WTC11 (cell line): ENCODE results near the gene MCF2L2. TPM values are rescaled to one million over a fixed set of nuclear protein-coding genes. Genes with fewer than 3 reads are reported as not detected.
"Not testable (repeated sequence)": the region's sequence is repeated elsewhere in the genome, so short reads cannot be mapped to it uniquely, and the experiment has no call there.

Experiments used
- ATAC-seq: fragments of 200-7000 bp; cut with Tn5 transposase; 2 replicates; pipeline ENCODE4 v1.10.0; 2021; ENCODE audit warnings: mild to moderate bottlenecking, moderate library complexity
- CTCF ChIA-PET: fragments of 300-600 bp; sonication (Branson Sonifier 250); formaldehyde crosslinking; loops from one replicate; lab custom pipeline; 2021; ENCODE audit warnings: antibody characterized with exemption; lab: Charles Lee
- POLR2A ChIA-PET: fragments of 350-600 bp; sonication (Branson Sonifier 250); formaldehyde crosslinking; loops from one replicate; lab custom pipeline; 2021; ENCODE audit warnings: antibody characterized with exemption; lab: Charles Lee
- DNase-seq: peaks from one replicate; pipeline ENCODE4 v3.0.0; 2021; ENCODE audit warnings: low spot score
- H3K27ac Mint-ChIP-seq: 2 replicates; pipeline ENCODE4 v1.8.0; 2021; ENCODE audit warnings: mixed read lengths
- H3K27me3 Mint-ChIP-seq: 2 replicates; pipeline ENCODE4 v1.8.0; 2021; ENCODE audit warnings: low read depth, mild to moderate bottlenecking, moderate library complexity, mixed read lengths
- H3K36me3 Mint-ChIP-seq: 2 replicates; pipeline ENCODE4 v1.8.0; 2021; ENCODE audit warnings: mixed read lengths
- H3K4me1 Mint-ChIP-seq: 2 replicates; pipeline ENCODE4 v1.8.0; 2022; ENCODE audit warnings: mixed read lengths
- H3K4me3 Mint-ChIP-seq: 2 replicates; pipeline ENCODE4 v1.8.0; 2021; ENCODE audit warnings: mild to moderate bottlenecking, moderate library complexity, mixed read lengths
- H3K9me3 Mint-ChIP-seq: 2 replicates; pipeline ENCODE4 v1.8.0; 2021; ENCODE audit warnings: mixed read lengths
- CBFB ChIP-seq: sonication (generic); formaldehyde crosslinking; IDR thresholded peaks from 2 replicates; pipeline ENCODE4 v1.8.1; 2022; ENCODE audit warnings: mild to moderate bottlenecking, low read depth, missing genetic modification reagents
- ELF4 ChIP-seq: sonication (generic); formaldehyde crosslinking; IDR thresholded peaks from 2 replicates; pipeline ENCODE4 v1.8.1; 2022; ENCODE audit warnings: low read depth, mild to moderate bottlenecking, moderate library complexity, missing genetic modification reagents
- EMX1 ChIP-seq: fragments of 250-450 bp; sonication (Bioruptor Pico); IDR thresholded peaks from 2 replicates; pipeline ENCODE4 v1.8.0; 2021; ENCODE audit warnings: mild to moderate bottlenecking
- ETV6 ChIP-seq: sonication (generic); formaldehyde crosslinking; IDR thresholded peaks from 2 replicates; pipeline ENCODE4 v1.8.1; 2022; ENCODE audit warnings: mild to moderate bottlenecking, missing genetic modification reagents
- FOXK1 ChIP-seq: sonication (generic); formaldehyde crosslinking; IDR thresholded peaks from 2 replicates; pipeline ENCODE4 v1.8.0; 2022; ENCODE audit warnings: mild to moderate bottlenecking, moderate library complexity, missing genetic modification reagents
- GABPB1 ChIP-seq: sonication (generic); formaldehyde crosslinking; IDR thresholded peaks from 2 replicates; pipeline ENCODE4 v1.8.1; 2023; ENCODE audit warnings: mild to moderate bottlenecking, missing genetic modification reagents
- HMGA2 ChIP-seq: fragments of 250-450 bp; sonication (Bioruptor Pico); IDR thresholded peaks from 2 replicates; pipeline ENCODE4 v1.4.0; 2021; ENCODE audit warnings: mild to moderate bottlenecking, moderate library complexity
- IRF2 ChIP-seq: sonication (generic); formaldehyde crosslinking; IDR thresholded peaks from 2 replicates; pipeline ENCODE4 v1.8.0; 2022; ENCODE audit warnings: low read depth, missing genetic modification reagents, borderline replicate concordance
- JAZF1 ChIP-seq: fragments of 250-450 bp; sonication (Bioruptor Pico); IDR thresholded peaks from 2 replicates; pipeline ENCODE4 v1.9.0; 2021; ENCODE audit warnings: moderate library complexity, mild to moderate bottlenecking, inconsistent platforms
- PRRX2 ChIP-seq: fragments of 250-450 bp; sonication (Bioruptor Pico); IDR thresholded peaks from 2 replicates; pipeline ENCODE4 v1.8.0; 2021; ENCODE audit warnings: mild to moderate bottlenecking
- RELA ChIP-seq: sonication (generic); formaldehyde crosslinking; IDR thresholded peaks from 2 replicates; pipeline ENCODE4 v1.8.1; 2022; ENCODE audit warnings: missing genetic modification reagents, mild to moderate bottlenecking, borderline replicate concordance
- SMAD4 ChIP-seq: sonication (generic); formaldehyde crosslinking; IDR thresholded peaks from 2 replicates; pipeline ENCODE4 v1.8.0; 2022; ENCODE audit warnings: mild to moderate bottlenecking, missing genetic modification reagents
- TCF7 ChIP-seq: sonication (generic); formaldehyde crosslinking; IDR thresholded peaks from 2 replicates; pipeline ENCODE4 v1.8.0; 2022; ENCODE audit warnings: mild to moderate bottlenecking, low read depth, missing genetic modification reagents, moderate library complexity
- TEAD1 ChIP-seq: sonication (generic); formaldehyde crosslinking; IDR thresholded peaks from 2 replicates; pipeline ENCODE4 v1.8.0; 2022; ENCODE audit warnings: mild to moderate bottlenecking, missing genetic modification reagents
- TP53 ChIP-seq: sonication (generic); formaldehyde crosslinking; IDR thresholded peaks from 2 replicates; pipeline ENCODE4 v1.8.1; 2023; ENCODE audit warnings: mild to moderate bottlenecking, missing genetic modification reagents
- ZBTB21 ChIP-seq: sonication (generic); formaldehyde crosslinking; IDR thresholded peaks from 2 replicates; pipeline ENCODE4 v1.8.1; 2023; ENCODE audit warnings: mild to moderate bottlenecking, missing genetic modification reagents, borderline replicate concordance
- ZNF219 ChIP-seq: sonication (generic); formaldehyde crosslinking; IDR thresholded peaks from 2 replicates; pipeline ENCODE4 v1.8.0; 2023; ENCODE audit warnings: missing genetic modification reagents, mild to moderate bottlenecking, borderline replicate concordance
- total RNA-seq: library from RNA; stranded (reverse); gene quantifications from 3 replicates; pipeline ENCODE4 v1.2.3, GENCODE V29; 2021
- TF ChIP-seq, protein P1 (sequence below): sonication (generic); formaldehyde crosslinking; IDR thresholded peaks from 2 replicates; pipeline ENCODE4 v1.8.0; 2023; ENCODE audit warnings: missing genetic modification reagents
- TF ChIP-seq, protein P2 (sequence below): sonication (generic); formaldehyde crosslinking; IDR thresholded peaks from 2 replicates; pipeline ENCODE4 v1.8.1; 2022; ENCODE audit warnings: missing genetic modification reagents, borderline replicate concordance
- TF ChIP-seq, protein P3 (sequence below): sonication (generic); formaldehyde crosslinking; IDR thresholded peaks from 2 replicates; pipeline ENCODE4 v1.8.0; 2022; ENCODE audit warnings: mild to moderate bottlenecking, missing genetic modification reagents
- TF ChIP-seq, protein P4 (sequence below): sonication (generic); formaldehyde crosslinking; IDR thresholded peaks from 2 replicates; pipeline ENCODE4 v1.8.1; 2023; ENCODE audit warnings: mild to moderate bottlenecking, missing genetic modification reagents, borderline replicate concordance
- TF ChIP-seq, protein P5 (sequence below): fragments of 250-450 bp; sonication (Bioruptor Pico); IDR thresholded peaks from 2 replicates; pipeline ENCODE4 v2.1.2; 2022; ENCODE audit warnings: mild to moderate bottlenecking, moderate library complexity
- TF ChIP-seq, protein P6 (sequence below): fragments of 250-450 bp; sonication (Bioruptor Pico); conservative IDR thresholded peaks from 2 replicates; pipeline ENCODE4 v1.9.0; 2021; ENCODE audit warnings: mild to moderate bottlenecking

The MCF2L2 gene
- total RNA-seq, 1 experiment from 2014 or later: 7.5 TPM

DNA sequence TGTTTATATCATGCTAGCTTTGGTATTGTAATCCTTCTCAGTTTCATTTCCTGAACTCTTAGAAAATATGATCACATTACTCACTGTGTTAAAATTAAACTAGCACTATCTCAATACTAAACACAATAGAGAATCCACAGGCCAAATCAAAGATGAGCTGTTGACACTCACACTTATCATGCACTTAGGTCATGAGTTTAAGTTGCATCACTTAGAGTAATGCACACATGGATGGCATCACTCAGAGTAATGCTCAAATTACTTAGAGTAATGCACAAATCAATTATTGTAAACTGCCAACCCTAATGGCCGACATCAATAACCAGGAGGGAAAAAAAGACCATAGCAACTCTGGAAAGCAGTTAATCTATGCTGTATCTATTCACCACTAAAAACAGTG, 40.0 kb upstream of the MCF2L2 start:
- TF ChIP-seq GABPB1 (CRISPR knock-in tag): peak; percentile 54
- no peak for TF ChIP-seq ELF4 (CRISPR knock-in tag)
- TF ChIP-seq SMAD4 (CRISPR knock-in tag): no peak
- TF ChIP-seq, protein P1, sequence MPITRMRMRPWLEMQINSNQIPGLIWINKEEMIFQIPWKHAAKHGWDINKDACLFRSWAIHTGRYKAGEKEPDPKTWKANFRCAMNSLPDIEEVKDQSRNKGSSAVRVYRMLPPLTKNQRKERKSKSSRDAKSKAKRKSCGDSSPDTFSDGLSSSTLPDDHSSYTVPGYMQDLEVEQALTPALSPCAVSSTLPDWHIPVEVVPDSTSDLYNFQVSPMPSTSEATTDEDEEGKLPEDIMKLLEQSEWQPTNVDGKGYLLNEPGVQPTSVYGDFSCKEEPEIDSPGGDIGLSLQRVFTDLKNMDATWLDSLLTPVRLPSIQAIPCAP (CRISPR knock-in tag): no peak
- TF ChIP-seq, all 79 proteins: peak for 1
- no peaks in the 10 kb centered on the region for H3K27me3 Mint-ChIP-seq
- POLR2A ChIA-PET: no interaction called here
- CTCF ChIA-PET: interaction anchor here (0.6 to 1.4 kb wide), 5 partner anchors 11 to 346 kb away, joined by 3 to 4 read pairs (median 3); no protein-coding TSS in a partner anchor
- H3K4me1 Mint-ChIP-seq: no peaks in the 10 kb centered on the region
- H3K4me3 Mint-ChIP-seq: no peak overlapping the region
- DNase-seq (no peak), ATAC-seq (no peak)
- no peak overlapping the region for H3K27ac Mint-ChIP-seq
- H3K36me3 Mint-ChIP-seq: no peaks in the 10 kb centered on the region
- no peaks in the 10 kb centered on the region for H3K9me3 Mint-ChIP-seq

DNA sequence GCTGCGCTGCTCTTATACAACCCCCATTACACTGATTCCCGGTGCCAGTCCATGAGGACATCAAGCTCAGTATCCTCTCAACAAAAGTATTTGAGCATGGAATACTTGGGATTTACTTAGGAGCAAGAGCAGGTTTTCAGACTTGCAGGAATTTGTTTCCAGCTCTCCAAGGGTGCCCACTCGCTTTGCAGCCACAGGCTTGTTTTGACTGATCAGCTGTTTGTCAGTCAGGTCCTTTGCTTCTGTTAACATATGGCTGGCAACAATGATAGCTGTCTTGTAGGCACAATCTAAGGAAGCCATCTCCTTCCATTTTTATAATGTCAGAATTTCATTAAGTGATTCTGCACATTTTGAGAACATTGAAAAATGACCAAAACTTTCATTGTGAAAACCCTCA, 38.2 kb upstream of the MCF2L2 start:
- Mint-ChIP-seq H3K36me3 (no peaks in the 10 kb centered on the region), H3K27me3 (no peaks in the 10 kb centered on the region), H3K4me3 (no peak overlapping the region), H3K9me3 (no peaks in the 10 kb centered on the region), H3K27ac (no peak overlapping the region), H3K4me1 (no peaks in the 10 kb centered on the region)
- TF ChIP-seq, protein P2, sequence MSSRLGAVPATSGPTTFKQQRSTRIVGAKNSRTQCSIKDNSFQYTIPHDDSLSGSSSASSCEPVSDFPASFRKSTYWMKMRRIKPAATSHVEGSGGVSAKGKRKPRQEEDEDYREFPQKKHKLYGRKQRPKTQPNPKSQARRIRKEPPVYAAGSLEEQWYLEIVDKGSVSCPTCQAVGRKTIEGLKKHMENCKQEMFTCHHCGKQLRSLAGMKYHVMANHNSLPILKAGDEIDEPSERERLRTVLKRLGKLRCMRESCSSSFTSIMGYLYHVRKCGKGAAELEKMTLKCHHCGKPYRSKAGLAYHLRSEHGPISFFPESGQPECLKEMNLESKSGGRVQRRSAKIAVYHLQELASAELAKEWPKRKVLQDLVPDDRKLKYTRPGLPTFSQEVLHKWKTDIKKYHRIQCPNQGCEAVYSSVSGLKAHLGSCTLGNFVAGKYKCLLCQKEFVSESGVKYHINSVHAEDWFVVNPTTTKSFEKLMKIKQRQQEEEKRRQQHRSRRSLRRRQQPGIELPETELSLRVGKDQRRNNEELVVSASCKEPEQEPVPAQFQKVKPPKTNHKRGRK: no peak
- TF ChIP-seq ETV6 (CRISPR knock-in tag) (no peak), IRF2 (CRISPR knock-in tag) (no peak), TP53 (CRISPR knock-in tag) (no peak), HMGA2 (CRISPR knock-in tag) (no peak), EMX1 (CRISPR knock-in tag) (no peak), ZBTB21 (CRISPR knock-in tag) (no peak), TEAD1 (no peak), FOXK1 (CRISPR knock-in tag) (no peak), JAZF1 (CRISPR knock-in tag) (no peak), ZNF219 (CRISPR knock-in tag) (no peak), RELA (CRISPR knock-in tag) (no peak), TCF7 (no peak), PRRX2 (CRISPR knock-in tag) (no peak), CBFB (no peak)
- TF ChIP-seq, protein P3, sequence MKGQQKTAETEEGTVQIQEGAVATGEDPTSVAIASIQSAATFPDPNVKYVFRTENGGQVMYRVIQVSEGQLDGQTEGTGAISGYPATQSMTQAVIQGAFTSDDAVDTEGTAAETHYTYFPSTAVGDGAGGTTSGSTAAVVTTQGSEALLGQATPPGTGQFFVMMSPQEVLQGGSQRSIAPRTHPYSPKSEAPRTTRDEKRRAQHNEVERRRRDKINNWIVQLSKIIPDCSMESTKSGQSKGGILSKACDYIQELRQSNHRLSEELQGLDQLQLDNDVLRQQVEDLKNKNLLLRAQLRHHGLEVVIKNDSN (CRISPR knock-in tag): no peak
- TF ChIP-seq, protein P4, sequence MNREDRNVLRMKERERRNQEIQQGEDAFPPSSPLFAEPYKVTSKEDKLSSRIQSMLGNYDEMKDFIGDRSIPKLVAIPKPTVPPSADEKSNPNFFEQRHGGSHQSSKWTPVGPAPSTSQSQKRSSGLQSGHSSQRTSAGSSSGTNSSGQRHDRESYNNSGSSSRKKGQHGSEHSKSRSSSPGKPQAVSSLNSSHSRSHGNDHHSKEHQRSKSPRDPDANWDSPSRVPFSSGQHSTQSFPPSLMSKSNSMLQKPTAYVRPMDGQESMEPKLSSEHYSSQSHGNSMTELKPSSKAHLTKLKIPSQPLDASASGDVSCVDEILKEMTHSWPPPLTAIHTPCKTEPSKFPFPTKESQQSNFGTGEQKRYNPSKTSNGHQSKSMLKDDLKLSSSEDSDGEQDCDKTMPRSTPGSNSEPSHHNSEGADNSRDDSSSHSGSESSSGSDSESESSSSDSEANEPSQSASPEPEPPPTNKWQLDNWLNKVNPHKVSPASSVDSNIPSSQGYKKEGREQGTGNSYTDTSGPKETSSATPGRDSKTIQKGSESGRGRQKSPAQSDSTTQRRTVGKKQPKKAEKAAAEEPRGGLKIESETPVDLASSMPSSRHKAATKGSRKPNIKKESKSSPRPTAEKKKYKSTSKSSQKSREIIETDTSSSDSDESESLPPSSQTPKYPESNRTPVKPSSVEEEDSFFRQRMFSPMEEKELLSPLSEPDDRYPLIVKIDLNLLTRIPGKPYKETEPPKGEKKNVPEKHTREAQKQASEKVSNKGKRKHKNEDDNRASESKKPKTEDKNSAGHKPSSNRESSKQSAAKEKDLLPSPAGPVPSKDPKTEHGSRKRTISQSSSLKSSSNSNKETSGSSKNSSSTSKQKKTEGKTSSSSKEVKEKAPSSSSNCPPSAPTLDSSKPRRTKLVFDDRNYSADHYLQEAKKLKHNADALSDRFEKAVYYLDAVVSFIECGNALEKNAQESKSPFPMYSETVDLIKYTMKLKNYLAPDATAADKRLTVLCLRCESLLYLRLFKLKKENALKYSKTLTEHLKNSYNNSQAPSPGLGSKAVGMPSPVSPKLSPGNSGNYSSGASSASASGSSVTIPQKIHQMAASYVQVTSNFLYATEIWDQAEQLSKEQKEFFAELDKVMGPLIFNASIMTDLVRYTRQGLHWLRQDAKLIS (CRISPR knock-in tag): no peak
- TF ChIP-seq, protein P5, sequence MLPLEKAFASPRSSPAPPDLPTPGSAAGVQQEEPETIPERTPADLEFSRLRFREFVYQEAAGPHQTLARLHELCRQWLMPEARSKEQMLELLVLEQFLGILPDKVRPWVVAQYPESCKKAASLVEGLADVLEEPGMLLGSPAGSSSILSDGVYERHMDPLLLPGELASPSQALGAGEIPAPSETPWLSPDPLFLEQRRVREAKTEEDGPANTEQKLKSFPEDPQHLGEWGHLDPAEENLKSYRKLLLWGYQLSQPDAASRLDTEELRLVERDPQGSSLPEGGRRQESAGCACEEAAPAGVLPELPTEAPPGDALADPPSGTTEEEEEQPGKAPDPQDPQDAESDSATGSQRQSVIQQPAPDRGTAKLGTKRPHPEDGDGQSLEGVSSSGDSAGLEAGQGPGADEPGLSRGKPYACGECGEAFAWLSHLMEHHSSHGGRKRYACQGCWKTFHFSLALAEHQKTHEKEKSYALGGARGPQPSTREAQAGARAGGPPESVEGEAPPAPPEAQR (CRISPR knock-in tag): no peak
- TF ChIP-seq, protein P6, sequence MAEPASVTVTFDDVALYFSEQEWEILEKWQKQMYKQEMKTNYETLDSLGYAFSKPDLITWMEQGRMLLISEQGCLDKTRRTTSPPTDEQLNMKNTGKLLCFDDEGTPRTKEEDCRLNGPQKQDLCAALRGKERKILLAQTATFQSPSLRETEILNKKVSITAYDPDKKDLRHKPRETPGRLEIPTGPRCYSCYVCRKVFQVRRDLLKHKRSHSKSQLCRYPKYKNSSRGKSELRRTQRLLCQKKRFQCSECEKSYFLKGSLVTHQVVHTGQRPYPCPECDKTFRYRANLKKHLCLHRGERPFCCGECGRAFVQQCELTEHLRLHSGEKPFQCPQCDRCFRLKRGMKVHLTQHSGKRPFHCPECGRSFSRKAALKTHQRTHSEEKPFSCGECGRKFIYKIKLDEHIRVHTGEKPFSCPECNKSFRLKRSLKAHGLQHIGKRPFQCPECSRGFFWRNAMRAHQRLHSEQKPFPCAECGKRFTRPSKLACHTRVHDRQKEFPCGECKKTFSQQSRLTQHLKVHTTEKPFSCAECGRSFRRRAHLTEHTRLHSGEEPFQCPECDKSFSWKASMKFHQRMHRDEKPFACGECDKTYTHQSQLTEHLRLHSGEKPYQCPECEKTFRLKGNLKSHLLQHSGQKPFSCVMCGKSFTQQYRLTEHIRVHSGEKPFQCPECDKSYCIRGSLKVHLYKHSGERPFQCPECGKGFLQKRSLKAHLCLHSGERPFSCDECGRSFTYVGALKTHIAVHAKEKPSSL (CRISPR knock-in tag): no peak
- POLR2A ChIA-PET: no interaction called here
- CTCF ChIA-PET: interaction anchor here (1.0 kb wide), 1 partner anchor 13 kb away, joined by 5 read pairs; no protein-coding TSS in a partner anchor
- ATAC-seq: no peak
- DNase-seq: no peak

DNA sequence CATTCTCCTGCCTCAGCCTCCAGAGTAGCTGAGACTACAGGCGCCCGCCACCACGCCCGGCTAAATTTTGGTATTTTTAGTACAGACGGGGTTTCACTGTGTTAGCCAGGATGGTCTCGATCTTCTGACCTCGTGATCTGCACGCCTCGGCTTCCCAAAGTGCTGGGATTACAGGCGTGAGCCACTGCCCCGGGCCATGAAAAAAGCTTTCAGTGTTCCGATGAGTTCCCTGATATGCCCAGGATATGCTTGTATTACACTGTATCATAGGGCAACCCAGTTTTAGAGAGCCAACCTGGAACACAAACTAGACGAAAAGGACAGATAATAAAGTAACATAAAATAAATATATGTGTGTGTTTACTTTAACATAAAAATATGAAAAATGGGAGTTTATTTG, 37.3 kb upstream of the MCF2L2 start:
- ATAC-seq, H3K36me3 Mint-ChIP-seq, H3K4me1 Mint-ChIP-seq, POLR2A ChIA-PET, H3K27ac Mint-ChIP-seq, H3K27me3 Mint-ChIP-seq, H3K9me3 Mint-ChIP-seq, H3K4me3 Mint-ChIP-seq, CTCF ChIA-PET, DNase-seq: not testable (repeated sequence)
